NCI-H2029 (cell line): ENCODE data around the gene CPNE7.

ENCODE experiments used
- DNase-seq: peaks from one replicate; lab custom pipeline; 2025; lab: John Stamatoyannopoulos, UW

Gene CPNE7

GRCh38 chr16:89602952-89603590 is 27.5 kb downstream of the CPNE7 start:
- no peak for DNase-seq

GRCh38 chr16:89604764-89605163 is 29.2 kb downstream of the CPNE7 start:
- DNase-seq: no peak

- no peak for DNase-seq
Measured at GRCh38 chr16:89605186-89605970, 29.8 kb downstream of the CPNE7 start.

GRCh38 chr16:89606006-89606405 is 30.4 kb downstream of the CPNE7 start:
- DNase-seq: no peak

- DNase-seq: no peak
Measured at GRCh38 chr16:89607453-89607852, 31.9 kb downstream of the CPNE7 start.

GRCh38 chr16:89607937-89608740 is 32.6 kb downstream of the CPNE7 start:
- DNase-seq: no peak

- no peak for DNase-seq
Measured at GRCh38 chr16:89610108-89610453, 34.5 kb downstream of the CPNE7 start.

GRCh38 chr16:89612415-89613166 is 37.0 kb downstream of the CPNE7 start:
- DNase-seq: no peak

GRCh38 chr16:89613231-89613953 is 37.8 kb downstream of the CPNE7 start, which contains the start of gene DPEP1:
Gene DPEP1, plus strand, starts transcription at chr16:89613642. Its CDS starts 16,769 bp downstream, at chr16:89630411.
- no peak for DNase-seq

- no peak for DNase-seq
Measured at GRCh38 chr16:89613954-89614459, 38.4 kb downstream of the CPNE7 start.

- no peak for DNase-seq
Measured at GRCh38 chr16:89615176-89615575, 39.6 kb downstream of the CPNE7 start.

- DNase-seq: no peak
Measured at GRCh38 chr16:89615596-89616090, 40.1 kb downstream of the CPNE7 start.

GRCh38 chr16:89616623-89617022 is 41.1 kb downstream of the CPNE7 start:
- DNase-seq: no peak

- DNase-seq: no peak
Measured at GRCh38 chr16:89617036-89617435, 41.5 kb downstream of the CPNE7 start.

- DNase-seq: no peak
Measured at GRCh38 chr16:89618109-89618998, 42.8 kb downstream of the CPNE7 start.

GRCh38 chr16:89619840-89620239 is 44.3 kb downstream of the CPNE7 start:
- DNase-seq: no peak

GRCh38 chr16:89620406-89620841 is 44.9 kb downstream of the CPNE7 start:
- no peak for DNase-seq

- DNase-seq: no peak
Measured at GRCh38 chr16:89621136-89621697, 45.7 kb downstream of the CPNE7 start.

- DNase-seq: no peak
Measured at GRCh38 chr16:89621698-89622409, 46.3 kb downstream of the CPNE7 start.
